ENCODE measurements around the gene LIPM.

LIPM gene

DNA sequence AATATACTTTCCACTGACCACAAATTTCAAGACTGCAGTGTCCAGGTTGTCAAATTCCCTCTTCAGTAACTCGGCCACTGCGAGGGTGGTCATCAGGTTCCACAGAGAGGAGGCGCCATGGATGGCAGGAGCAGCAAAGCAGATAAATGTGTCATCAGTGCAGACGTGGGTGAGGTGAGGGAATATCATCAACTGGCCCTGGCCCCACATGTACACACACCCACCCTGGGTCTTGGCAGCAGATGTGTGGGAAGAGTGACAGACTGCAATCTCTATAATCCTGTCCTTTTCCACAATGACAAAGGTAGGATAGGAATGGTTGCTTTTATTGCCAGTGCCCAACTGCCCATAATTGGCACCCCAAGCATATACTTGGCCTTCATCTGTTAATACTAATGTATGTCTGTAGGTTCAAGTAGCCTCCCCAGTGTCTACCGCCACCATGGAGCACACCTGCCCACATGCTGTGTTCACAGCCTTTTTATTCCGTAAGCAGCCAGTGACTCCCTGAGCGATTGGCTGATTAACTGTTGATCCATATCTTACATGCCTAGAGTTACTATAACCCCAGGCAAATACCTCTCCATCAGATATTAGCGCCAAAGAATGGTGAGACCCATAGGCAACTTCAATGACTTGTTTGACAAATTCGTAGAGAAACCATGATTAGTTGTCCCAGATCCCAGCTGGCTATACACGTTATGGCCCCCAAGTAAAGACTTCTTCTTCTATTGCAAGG is 16.3 kb upstream of the LIPM start:
- TF ChIP-seq GATA1 (IDR thresholded peaks at IDR 0.05; ENCODE audit: low read depth, low read length) (no peak), POLR2A (IDR thresholded peaks at IDR 0.05; ENCODE audit: low read length) (no peak)
- DNase-seq = no peak

DNA sequence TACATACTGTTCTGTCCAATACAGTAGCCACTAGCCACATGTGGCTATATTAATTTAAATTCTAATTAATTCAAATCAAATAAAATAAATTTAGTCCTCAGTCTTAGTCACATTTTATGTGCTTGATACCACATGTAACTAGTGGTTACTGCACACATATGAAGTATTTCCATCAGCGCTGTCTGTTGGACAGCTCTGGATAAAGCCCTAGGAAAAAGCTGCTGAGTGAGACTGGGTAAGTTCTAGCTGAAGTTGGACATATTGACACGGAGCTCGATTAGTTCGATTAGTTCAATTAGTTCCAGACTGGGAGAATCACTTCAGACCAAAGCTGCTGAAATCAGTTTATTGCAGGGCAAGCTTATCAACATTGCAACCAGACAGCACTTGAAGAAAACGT is 15.1 kb upstream of the LIPM start:
- DNase-seq = no peak

DNA sequence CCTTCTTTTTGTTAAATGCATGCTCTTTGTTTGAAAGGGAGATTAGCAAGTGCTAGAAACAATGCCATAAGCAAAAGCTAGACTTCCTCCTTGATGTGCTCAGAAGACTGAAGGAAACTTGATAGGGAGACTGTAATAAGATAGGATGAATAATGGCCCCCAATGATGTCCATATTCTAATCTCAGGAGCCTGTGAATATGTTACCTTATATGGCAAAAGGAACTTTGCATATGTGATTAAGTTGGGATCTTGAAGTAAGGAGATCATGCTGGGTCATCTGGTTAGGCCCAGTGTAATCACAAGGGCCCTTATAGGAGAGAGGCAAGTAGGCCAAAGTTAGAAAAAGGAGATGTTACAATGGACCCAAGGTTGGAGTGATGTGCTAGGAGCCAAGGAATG is 13.6 kb upstream of the LIPM start:
- TF ChIP-seq GATA1 (IDR thresholded peaks at IDR 0.05; ENCODE audit: low read depth, low read length) = no peak
- no peak for TF ChIP-seq POLR2A (IDR thresholded peaks at IDR 0.05; ENCODE audit: low read length)
- no peak for DNase-seq

More for the DNA sequence above, 15.1 kb upstream of the LIPM start:
- no peak for TF ChIP-seq POLR2A (IDR thresholded peaks at IDR 0.05; ENCODE audit: low read length)
- no peak for TF ChIP-seq GATA1 (IDR thresholded peaks at IDR 0.05; ENCODE audit: low read depth, low read length)

DNA sequence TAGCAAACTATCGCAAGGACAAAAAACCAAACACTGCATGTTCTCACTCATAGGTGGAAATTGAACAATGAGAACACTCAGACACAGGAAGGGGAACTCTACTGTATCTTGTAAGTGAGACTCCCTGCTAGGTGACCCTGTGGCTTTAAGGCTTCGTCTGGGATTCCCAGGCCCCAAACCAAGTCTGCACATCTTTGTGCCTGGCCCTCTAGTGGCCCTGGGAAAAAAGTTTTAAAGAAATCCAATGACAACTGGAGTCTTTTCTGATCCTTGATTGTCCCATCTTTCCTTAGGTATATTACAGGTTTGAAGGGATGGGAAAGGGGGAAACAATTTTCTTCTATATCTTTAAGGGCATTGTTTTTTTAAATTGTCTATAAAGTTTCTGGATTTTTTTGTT is 10.6 kb upstream of the LIPM start:
- TF ChIP-seq GATA1 (IDR thresholded peaks at IDR 0.05; ENCODE audit: low read depth, low read length) = no peak
- no peak for TF ChIP-seq POLR2A (IDR thresholded peaks at IDR 0.05; ENCODE audit: low read length)
- DNase-seq = peak in 1 of 2 experiments; percentile 14

DNA sequence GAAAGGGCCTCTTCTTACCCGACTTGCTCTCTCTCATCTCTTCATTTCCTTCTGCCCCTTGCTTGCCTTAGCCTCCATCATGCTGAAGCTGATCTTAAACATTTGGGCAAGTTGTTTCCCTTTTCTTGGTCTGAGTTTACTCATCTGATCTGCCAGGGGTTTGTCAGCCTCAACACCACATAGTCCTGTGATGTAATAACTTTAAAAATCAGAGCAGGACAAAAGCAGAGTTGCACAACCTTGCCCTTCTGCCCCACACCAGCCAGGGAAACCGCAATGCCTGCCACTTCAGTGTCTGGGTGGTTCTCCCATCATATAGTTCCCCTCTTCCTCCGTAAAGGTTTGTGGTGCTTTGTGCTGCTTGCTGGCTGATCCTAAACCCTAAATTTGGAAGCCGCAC is 9.9 kb upstream of the LIPM start:
- TF ChIP-seq POLR2A (IDR thresholded peaks at IDR 0.05; ENCODE audit: low read length) (no peak), GATA1 (IDR thresholded peaks at IDR 0.05; ENCODE audit: low read depth, low read length) (no peak)
- no peak for DNase-seq

DNA sequence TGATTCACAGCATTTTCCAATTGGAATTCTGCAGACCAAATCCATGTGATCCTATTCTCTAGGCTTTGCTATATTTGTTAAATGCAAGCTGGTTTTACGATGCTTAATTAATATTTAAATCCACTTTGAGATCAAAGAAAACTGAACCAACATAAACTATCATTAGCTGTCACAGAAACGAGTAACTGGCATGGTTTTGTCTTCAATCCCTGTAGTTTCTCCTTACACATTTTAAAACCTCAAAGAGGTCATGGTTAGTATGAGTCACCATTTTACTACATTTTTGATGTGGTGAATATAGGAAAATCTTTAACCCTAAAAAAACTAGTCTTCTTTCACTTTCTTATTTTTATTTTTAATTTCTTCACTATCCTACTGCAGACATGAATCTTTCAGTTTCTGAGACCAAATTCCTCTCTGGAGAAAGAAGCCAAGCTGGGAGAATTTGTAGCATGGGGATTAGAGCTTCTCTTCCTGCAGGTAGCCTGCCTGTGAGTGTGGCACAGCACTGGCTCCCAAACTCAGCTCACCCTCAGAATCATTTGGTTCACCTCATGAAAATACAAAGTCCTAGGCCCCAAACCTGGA is 8.7 kb upstream of the LIPM start:
- no peak for TF ChIP-seq GATA1 (IDR thresholded peaks at IDR 0.05; ENCODE audit: low read depth, low read length)
- TF ChIP-seq POLR2A (IDR thresholded peaks at IDR 0.05; ENCODE audit: low read length) = no peak
- no peak for DNase-seq

DNA sequence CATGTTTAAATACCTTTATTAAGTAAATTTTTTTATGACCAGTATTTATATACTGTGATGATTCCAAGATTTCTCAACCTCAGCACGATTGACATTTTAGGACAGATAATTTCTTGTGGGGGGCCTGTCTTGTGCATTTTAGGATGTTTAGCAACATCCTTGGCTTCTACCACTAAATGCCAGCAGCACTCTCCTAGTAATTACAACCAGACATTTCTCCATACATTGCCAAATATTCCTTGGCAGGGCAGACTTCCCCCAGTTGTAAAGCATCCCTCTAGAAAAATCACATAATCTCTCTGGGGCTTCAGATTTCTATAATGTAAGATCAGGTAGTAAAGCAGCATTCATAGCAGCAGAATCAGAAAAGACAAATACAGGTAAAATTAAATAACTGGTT is 7.8 kb upstream of the LIPM start:
- DNase-seq = no peak
- no peak for TF ChIP-seq POLR2A (IDR thresholded peaks at IDR 0.05; ENCODE audit: low read length)

DNA sequence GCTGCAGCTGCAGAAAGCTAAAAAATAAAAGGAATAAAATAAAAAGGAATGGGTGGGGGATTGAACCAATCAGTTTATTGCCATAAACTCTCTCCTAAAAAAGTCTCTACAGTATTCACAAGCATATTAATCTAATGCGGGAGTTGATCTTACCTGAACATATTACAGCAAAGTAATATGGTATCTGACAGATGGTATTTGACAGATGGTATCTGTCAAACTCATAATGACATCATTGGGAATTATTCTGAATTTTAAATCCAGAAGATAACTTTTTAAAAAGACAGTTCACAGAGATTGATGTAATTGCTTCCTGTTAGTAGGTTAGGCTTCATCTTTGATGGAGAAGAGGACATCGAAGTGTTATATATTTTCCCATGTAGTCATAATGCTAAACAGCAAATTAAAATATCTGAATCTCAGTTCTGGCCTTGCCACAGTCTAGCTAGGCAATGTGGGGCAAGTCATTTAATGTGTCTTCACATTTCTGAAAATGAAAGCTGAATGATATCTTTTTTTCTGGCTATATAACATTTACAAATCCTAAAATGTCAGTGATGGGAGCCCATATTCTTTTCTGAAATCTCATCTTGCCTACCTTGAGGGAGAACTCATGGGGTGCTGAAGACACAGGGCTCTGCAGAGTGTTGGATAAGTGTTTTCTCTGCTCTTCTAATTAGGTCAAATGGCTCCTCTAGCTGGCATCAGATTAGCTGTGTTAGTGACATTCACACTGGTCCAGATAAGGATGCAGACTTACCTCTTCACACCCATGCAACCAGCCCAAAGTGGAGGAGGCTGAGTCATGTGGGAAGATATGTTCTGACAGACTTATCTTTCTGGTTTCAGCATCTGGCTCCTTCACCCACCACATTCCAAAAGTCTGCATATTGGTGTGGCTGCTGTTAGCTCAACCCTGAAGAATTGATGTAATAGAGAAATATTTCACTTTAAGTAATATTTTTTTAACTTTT is 2.1 kb upstream of the LIPM start:
- TF ChIP-seq POLR2A (IDR thresholded peaks at IDR 0.05; ENCODE audit: low read length) (no peak), GATA1 (IDR thresholded peaks at IDR 0.05; ENCODE audit: low read depth, low read length) (no peak)
- peak; percentile 67 to 82 for DNase-seq

DNA sequence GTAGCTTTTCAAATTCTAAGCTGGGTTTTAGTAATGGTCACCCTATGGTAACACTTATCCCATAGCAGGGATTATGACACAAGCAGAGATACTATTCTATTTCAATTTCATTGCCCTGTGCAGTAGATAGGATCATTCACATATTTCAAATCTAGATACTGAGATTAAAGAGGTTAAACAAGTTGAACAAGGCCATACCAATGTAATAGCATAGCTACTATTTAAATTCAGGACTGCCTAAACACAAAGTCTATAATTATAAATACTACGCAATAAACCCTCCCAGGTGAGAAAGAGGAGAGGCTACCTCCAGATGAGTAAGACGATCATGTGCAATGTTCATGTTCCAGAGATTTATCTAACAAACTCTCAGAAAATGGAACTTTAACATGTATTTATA is 1.1 kb downstream of the LIPM start:
- DNase-seq = no peak
- TF ChIP-seq POLR2A (IDR thresholded peaks at IDR 0.05; ENCODE audit: low read length) (no peak), GATA1 (IDR thresholded peaks at IDR 0.05; ENCODE audit: low read depth, low read length) (no peak)

DNA sequence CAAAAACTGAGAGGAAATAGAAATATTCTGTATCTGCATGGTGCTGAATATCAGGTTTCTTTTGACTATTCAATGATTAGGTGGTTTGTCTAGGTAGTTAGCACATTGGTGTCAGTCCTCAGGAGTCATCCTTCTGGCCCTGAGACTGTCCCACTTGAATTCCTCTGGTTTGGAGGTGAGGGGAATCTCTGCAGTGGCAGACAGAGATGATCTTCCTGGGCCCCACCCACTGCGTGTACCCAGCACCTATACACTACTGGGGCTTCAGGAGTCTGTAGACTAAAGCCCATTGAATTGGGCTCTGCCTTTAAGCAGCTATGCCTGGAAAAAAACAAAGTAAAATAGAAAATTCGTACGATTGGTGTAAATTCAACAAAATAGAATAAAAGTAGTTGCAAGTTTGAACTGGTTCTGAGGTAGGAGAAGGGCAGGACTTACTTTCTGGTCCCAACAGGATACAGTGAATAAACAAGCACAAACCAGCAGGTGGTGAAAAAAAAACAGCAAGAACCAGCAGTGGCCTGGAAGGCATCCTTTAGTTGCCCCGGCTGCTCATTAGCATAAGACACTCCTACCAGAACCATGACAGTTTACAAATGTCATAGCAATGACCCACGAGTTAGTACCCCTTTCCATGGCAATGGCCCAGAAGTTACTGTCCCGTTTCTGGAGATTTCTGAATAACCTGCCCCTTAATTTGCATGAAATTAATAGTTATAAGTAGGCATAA is 1.7 kb downstream of the LIPM start:
- TF ChIP-seq POLR2A (IDR thresholded peaks at IDR 0.05; ENCODE audit: low read length) (no peak), GATA1 (IDR thresholded peaks at IDR 0.05; ENCODE audit: low read depth, low read length) (no peak)
- DNase-seq = no peak

DNA sequence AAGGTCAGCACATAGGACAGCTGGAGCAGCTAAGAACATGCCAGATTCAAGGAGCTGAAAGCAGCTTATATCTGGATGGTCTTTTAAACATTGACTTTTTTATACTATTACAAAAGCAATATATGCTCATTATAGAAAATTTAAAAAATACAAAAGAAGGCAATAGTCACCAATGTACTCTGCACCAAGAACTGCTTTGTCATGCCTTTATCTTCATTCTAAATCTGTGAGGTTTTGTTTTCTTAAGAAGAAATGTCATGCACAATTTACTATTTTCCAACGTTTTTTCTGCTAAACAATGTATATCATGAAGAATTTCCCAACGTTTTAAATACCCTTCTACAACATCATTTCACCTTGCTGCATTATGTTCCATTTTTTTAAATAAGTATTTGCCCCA is 2.8 kb downstream of the LIPM start:
- TF ChIP-seq GATA1 (IDR thresholded peaks at IDR 0.05; ENCODE audit: low read depth, low read length) = no peak
- no peak for TF ChIP-seq POLR2A (IDR thresholded peaks at IDR 0.05; ENCODE audit: low read length)
- no peak for DNase-seq

DNA sequence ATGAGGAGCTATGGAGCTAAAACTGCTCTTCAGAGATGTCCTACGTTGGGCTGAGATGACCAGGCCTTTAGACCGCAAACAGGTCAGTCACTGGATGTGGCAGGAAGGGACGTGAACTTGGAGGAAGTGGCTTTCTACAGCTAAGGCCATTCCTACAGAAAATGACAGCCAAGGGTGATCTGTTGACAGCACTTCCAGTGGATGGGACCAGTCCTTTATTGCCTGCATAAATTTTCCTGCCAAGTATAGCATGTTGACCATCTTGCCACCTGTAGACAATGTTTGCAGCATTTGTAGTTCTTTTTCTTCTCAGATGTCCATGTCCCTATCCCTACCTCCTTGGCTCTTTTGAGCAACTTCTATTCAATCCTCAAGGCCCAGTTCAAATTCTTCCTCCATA is 3.4 kb downstream of the LIPM start:
- TF ChIP-seq POLR2A (IDR thresholded peaks at IDR 0.05; ENCODE audit: low read length) (no peak), GATA1 (IDR thresholded peaks at IDR 0.05; ENCODE audit: low read depth, low read length) (no peak)

DNA sequence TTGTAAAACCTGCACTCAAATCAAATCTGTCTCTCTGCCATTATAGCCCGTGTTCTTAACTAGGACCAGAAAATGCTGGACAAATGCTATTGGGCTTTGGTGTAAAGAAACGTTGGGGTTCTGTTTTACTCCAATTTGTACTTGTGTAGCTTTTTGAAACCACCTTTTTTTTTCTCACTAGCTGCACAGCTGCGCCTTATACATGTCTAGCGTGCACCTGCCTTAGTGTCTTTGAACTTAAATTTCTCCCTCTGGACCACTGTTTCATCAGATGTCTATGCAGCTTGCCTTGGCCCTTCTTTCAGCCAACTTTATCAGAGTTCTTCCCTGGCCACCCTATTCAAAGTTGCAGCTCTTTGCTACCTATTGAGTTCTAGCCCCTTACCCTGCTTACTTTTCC is 7.1 kb downstream of the LIPM start:
- TF ChIP-seq GATA1 (IDR thresholded peaks at IDR 0.05; ENCODE audit: low read depth, low read length) = no peak
- TF ChIP-seq POLR2A (IDR thresholded peaks at IDR 0.05; ENCODE audit: low read length) = no peak
- no peak for DNase-seq

More for the DNA sequence above, 3.4 kb downstream of the LIPM start:
- DNase-seq = no peak

All from erythroblast (primary cell).